NCI-H146 treated with DMSO at 0.1 percent for 48 hours (cell line): Measurements from ENCODE around the gene FRYL.

ENCODE experiments used
- DNase-seq: peaks from one replicate; lab custom pipeline; 2025; ENCODE audit not compliant: unreplicated experiment; lab: John Stamatoyannopoulos, UW

Gene FRYL

GRCh38 chr4:48450740-48451139 is 329.3 kb downstream of the FRYL start:
- no peak for DNase-seq

GRCh38 chr4:48449151-48449550 is 330.9 kb downstream of the FRYL start:
- no peak for DNase-seq
